Measurements from ENCODE around the gene SBNO2.
A peak's percentile ranks its signal among the peaks of the same experiment; 100 is the strongest.

SBNO2 gene

DNA sequence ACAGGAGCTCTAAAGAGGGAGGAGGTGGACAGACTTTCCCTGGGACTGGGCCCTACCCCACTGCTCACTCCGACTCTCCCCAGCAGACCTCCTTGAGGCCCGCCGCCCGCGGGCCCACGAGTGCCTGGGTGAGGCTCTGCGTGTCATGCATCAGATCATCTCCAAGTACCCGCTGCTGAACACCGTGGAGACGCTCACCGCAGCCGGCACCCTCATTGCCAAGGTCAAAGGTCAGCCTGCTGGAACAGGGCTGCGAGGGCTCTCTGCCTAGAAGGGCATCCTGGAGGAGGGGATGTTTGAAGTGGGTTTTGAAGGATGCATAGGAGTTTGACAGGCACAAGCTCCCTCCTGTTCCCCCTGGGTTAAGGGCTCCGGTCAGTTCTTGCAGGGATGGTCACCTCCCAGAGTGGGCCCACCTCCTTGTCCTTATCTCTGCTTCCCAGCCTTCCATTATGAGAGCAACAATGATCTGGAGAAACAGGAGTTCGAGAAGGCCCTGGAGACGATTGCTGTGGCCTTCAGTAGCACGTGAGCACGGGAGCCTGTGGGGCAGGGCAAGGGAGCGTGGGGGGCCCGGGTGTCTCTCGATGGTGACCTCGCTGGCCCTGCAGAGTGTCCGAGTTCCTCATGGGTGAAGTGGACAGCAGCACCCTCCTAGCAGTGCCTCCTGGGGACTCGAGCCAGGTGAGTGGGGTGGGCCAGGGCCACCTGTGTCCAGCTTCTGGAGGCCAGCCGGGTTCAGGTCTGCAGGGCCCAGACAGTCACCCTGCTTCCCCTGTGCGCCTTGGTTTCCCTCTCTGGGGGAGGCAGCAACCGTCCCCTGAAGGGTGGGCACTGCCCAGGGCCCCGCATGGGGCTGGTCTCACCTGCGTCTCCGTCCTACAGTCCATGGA lies 100.8 kb downstream of the SBNO2 start:
- peaks cover 73% of the 10 kb centered on the region for H3K4me1 Mint-ChIP-seq (ENCODE audit: low read depth)
- DNase-seq, result no peak
- no peaks in the 10 kb centered on the region for H3K9me3 Mint-ChIP-seq
- peaks cover 77% of the 10 kb centered on the region for H3K36me3 Mint-ChIP-seq (ENCODE audit: low read depth)
- H3K4me3 Mint-ChIP-seq, result peak overlapping the region; percentile 18
- no peaks in the 10 kb centered on the region for H3K27me3 Mint-ChIP-seq
- peak overlapping the region; percentile 47 for H3K27ac Mint-ChIP-seq

DNA sequence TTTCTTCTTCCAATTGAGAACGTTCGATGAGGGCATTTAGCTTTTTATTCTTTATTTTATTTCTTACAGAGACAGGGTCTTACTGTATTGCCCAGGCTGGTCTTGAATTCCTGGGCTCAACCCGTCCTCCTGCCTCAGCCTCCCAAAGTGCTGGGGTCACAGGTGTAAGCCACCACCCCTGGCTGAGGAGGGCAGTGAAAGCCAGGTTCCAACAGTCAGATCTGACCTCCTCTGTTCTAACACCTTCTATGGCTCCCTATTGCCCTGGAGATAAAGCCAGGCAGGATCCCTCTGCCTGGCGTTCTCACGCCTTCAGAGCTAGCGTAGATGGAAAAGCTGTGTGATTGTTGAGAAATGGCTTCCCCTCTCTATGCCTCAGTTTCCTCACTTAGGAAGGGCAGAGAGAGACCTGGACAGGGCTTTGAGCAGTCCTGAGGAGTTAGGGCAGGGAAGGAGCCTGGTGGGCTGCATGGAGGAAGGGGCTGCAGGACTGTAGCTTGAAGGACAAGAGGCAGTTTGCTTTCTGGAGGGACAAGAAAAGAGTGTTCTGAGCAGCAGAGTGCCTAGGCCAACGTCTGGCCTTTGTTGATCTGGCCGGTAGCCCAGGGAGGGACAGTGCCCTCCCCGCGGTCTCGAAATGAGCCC lies 101.6 kb downstream of the SBNO2 start:
- no peaks in the 10 kb centered on the region for H3K9me3 Mint-ChIP-seq
- H3K27me3 Mint-ChIP-seq, result no peaks in the 10 kb centered on the region
- peaks cover 67% of the 10 kb centered on the region for H3K4me1 Mint-ChIP-seq (ENCODE audit: low read depth)
- peak overlapping the region; percentile 87 for H3K27ac Mint-ChIP-seq
- peaks cover 75% of the 10 kb centered on the region for H3K36me3 Mint-ChIP-seq (ENCODE audit: low read depth)
- DNase-seq, result no peak
- peak overlapping the region; percentile 20 for H3K4me3 Mint-ChIP-seq

DNA sequence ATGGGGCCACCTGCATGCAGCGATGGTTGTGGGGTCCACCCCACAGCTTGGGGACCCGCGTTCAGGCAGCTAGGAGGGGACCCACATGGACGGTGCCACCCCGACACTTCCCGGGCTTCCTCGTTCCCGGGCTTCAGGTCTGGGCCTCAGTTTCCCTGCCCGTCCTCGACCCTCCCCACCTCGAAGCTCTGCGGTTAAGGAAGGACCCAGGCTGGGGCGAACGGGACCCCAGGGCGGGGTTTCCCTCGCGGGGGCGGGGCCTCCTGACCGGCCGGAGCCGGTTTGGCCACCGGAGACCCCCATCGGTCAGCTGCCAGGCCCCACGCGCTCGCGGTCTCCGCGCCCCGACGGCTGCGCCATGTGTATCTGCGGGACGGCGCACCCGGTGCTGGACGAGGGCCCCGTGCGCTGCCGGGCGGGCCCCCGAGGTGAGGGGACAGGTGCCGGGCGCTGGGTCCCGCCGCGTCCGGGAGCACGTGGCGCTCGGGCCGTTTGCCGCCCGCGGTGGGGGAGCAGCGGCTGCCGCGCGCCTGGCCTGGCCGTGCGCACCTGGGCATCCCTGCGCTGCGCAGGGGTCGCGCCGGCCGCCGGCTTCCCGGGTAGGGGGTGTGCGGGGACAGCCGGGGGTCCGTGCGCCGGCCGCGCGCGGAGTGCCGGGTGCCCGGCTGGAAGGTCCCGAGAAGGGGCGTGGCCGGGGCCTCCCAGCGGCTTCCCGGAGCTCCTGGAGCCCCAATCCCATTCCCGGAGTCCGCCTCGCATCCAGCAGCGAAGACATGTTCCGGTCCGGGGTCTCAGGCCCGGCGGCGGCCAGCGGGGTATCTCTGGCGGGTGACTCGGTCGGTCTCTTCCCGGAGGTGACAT lies 102.9 kb downstream of the SBNO2 start:
- no peak for DNase-seq
- H3K9me3 Mint-ChIP-seq, result no peaks in the 10 kb centered on the region
- peaks cover 64% of the 10 kb centered on the region for H3K36me3 Mint-ChIP-seq (ENCODE audit: low read depth)
- peak overlapping the region; percentile 87 for H3K27ac Mint-ChIP-seq
- no peaks in the 10 kb centered on the region for H3K27me3 Mint-ChIP-seq
- H3K4me1 Mint-ChIP-seq (ENCODE audit: low read depth), result peaks cover 62% of the 10 kb centered on the region
- peak overlapping the region; percentile 62 for H3K4me3 Mint-ChIP-seq

DNA sequence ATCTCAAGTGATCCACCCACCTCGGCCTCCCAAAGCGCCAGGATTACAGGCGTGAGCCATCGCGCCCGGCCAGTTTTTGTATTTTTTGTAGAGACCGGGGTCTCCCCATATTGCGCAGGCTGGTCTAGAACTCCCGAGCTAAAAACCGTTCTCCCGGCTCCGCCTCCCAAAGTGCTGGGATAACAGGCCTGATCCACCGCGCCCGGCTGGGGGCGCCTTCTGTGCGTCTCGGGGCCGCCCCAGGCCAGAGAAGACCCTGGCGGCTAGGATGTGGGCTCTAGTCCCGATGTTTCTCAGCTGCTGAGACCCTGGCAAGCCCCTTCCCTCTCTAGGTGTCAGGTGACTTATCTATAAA lies 103.5 kb downstream of the SBNO2 start:
- Mint-ChIP-seq H3K36me3 (ENCODE audit: low read depth) (peaks cover 57% of the 10 kb centered on the region), H3K27me3 (no peaks in the 10 kb centered on the region), H3K9me3 (no peaks in the 10 kb centered on the region), H3K4me3 (peak overlapping the region; percentile 90), H3K4me1 (ENCODE audit: low read depth) (peaks cover 62% of the 10 kb centered on the region), H3K27ac (peak overlapping the region; percentile 52)
- no peak for DNase-seq

DNA sequence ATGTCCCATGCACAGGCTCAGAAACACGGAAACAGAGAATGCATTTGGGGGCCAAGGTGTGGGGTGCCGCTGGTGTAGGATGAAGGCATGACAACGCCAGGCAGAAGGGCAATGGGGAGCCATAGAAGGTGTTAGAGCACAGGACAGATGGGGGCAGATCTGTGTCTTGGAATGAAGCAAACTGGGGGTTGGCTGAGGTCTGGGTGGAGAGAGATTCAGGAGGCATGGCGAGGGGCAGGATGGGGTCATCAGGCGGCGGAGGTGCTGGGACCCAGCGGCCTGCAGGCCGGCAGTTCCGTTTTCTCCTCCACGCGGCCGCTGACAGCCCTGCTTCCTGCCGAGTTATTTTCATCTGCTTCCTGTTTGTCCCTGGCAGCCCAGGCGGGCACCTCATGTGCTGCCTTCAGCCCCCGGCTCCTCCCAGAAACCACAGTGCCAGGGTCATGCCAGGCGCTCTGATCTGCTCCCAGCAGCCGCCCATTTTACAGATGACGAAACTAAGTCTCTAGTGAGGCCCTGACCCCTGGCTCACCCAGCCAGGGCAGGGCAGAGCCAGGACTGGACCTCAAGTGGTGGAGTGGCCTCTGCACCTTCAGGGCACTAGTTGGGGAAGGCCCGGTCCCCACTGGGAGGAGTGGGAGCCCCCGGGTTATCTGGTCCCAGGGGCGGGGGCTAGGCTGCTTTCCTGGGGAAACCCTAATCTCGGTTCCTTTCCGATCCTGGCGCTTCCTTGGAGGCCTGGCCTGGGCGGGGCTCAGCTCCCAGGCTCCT lies 104.9 kb downstream of the SBNO2 start:
- Mint-ChIP-seq H3K36me3 (ENCODE audit: low read depth) (peaks cover 52% of the 10 kb centered on the region), H3K9me3 (no peaks in the 10 kb centered on the region), H3K4me1 (ENCODE audit: low read depth) (peaks cover 69% of the 10 kb centered on the region), H3K4me3 (peak overlapping the region; percentile 90), H3K27me3 (no peaks in the 10 kb centered on the region), H3K27ac (peak overlapping the region; percentile 94)
- peak; percentile 72 for DNase-seq

DNA sequence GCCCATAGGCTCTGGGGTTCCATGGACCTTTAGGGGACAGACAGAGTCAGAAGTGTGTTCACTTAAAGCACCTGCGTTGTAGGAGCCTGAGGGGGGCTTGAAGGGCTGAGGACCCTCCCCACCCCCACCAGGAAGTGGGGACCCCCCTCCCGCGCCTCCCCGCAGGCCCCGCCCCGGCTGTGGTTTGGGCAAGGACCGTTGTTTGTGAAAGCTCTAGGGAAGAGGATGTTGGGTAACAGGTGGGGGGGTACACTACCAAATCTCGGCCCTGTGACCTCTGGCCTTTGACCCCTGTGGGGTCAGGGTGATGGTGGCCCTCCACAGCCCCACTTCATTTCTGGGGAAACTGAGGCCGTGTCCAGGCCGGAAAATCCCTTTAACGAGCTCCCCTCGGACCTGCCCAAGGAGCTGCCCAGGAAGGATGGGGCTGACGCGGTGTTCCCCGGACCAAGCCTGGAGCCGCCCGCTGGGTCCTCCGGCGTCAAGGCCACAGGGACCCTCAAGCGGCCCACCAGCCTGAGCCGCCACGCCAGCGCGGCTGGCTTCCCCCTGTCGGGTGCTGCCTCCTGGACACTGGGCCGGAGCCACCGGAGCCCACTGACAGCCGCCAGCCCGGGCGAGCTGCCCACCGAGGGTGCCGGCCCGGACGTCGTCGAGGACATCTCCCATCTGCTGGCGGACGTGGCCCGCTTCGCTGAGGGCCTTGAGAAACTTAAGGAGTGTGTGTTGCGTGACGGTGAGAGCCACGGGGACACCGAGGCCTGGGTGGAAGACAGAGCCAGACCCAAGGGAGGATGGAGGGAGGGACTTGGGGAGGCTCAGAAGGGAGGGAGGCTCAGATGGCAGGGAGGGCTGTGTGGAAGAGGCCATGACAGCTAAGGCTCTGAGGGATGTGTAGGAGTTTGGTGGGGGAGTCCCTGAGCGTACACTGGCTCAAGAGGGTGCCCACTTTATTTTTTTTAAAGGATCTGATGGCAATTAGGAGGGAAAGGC lies 105.8 kb downstream of the SBNO2 start:
- Mint-ChIP-seq H3K27me3 (no peaks in the 10 kb centered on the region), H3K36me3 (ENCODE audit: low read depth) (peaks cover 44% of the 10 kb centered on the region), H3K27ac (peak overlapping the region; percentile 94), H3K9me3 (no peaks in the 10 kb centered on the region), H3K4me3 (peak overlapping the region; percentile 90), H3K4me1 (ENCODE audit: low read depth) (peaks cover 63% of the 10 kb centered on the region)
- DNase-seq, result peak; percentile 77

DNA sequence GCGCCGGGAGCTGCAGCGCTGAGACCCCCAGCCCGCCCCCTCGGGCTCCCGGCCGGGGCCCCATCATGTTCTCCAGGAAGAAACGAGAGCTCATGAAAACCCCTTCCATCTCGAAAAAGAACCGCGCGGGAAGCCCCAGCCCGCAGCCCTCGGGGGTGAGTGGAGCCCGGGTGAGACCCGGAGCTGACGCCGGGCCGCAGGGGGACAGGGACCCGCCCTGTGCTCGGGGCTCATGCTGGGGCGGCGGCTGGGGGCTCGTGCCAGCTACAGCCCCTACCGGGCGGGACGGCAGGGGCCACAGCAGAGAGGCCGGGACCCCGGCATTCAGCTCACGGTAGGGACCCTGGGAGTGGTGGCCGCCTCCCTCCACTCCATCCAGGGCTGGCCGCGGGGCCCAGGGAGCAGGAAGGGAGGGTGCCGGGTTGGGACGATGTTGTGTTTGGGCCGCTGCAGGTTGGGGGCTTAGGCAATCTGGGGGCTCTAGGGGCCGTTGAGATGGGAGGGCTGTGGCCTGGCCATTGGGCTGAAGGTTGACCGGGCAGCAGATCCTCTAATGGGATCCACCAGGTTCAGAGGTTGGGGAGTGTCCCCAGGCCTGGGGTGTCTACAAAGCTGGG lies 106.6 kb downstream of the SBNO2 start:
- Mint-ChIP-seq H3K36me3 (ENCODE audit: low read depth) (peaks cover 35% of the 10 kb centered on the region), H3K27me3 (no peaks in the 10 kb centered on the region), H3K27ac (peak overlapping the region; percentile 92), H3K4me3 (peak overlapping the region; percentile 90), H3K4me1 (ENCODE audit: low read depth) (peaks cover 54% of the 10 kb centered on the region), H3K9me3 (no peaks in the 10 kb centered on the region)
- DNase-seq, result no peak

DNA sequence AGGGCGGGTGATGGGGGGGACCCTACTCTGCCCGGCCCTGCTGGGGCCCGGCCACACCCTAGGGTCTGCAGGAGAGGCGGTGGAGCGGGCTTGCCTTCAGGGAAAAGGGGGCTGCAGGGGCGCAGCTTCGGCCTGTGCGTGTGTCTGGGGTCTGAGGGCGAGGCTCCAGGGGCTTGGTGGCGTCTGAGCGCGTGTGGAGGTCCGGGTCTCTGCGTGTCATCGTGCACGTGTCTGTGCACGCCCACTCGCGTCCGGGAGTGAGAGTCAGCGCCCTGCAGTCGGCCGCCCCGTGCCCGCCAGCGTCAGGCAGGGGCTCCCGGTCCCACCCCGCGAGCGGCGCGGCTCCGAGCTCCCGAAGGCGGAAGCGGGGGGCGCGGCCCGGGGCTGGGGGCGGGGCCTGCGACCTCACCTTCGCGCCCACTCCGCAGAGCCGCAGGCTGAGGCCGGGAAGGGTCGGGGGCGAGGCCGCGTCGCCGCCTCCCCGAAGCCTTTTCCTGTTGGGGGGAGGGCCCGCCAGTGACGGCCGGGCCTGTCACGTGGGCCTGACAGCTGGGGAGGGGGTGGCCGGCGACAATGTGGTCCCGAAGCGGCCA lies 107.2 kb downstream of the SBNO2 start, which contains the start of gene ARHGAP45:
TSS of gene ARHGAP45 (plus strand) at position 420 of the 593 bp plus-strand sequence. CDS start 239 bp downstream, outside the sequence.
- H3K27ac Mint-ChIP-seq, result peak within 1 kb of the TSS; percentile 92
- H3K9me3 Mint-ChIP-seq, result no peaks in the 10 kb centered on the region
- peak within 1 kb of the TSS; percentile 90 for H3K4me3 Mint-ChIP-seq
- no peaks in the 10 kb centered on the region for H3K27me3 Mint-ChIP-seq
- peaks cover 29% of the 10 kb centered on the region for H3K36me3 Mint-ChIP-seq (ENCODE audit: low read depth)
- peak; percentile 88 for DNase-seq
- H3K4me1 Mint-ChIP-seq (ENCODE audit: low read depth), result peaks cover 48% of the 10 kb centered on the region

DNA sequence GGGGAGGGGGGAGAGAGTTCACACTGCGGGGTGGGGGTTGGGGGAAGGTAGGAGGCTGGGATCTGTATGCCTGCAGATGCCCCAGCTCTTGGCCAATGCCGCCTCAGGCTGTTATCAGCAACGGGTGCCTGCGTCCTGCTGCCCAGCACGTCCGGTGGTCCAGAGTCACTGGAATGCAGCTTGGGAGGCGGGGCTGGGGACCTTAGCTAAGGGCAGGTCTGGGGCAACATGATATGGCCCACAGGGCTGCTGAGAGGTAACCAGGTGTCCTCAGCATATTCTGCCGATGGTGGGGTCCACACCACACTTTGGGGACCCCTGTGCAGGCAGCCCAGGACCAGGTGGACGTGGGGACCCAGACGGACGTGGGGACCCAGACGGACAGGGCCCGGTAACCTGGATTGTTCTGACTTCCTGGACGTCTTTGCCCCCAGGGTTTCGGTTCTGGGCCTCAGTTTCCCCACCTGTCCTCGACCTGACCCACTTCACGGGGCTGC lies 107.8 kb downstream of the SBNO2 start:
- H3K4me1 Mint-ChIP-seq (ENCODE audit: low read depth), result peaks cover 45% of the 10 kb centered on the region
- peaks cover 26% of the 10 kb centered on the region for H3K36me3 Mint-ChIP-seq (ENCODE audit: low read depth)
- peak overlapping the region; percentile 70 for H3K4me3 Mint-ChIP-seq
- H3K9me3 Mint-ChIP-seq, result no peaks in the 10 kb centered on the region
- H3K27ac Mint-ChIP-seq, result no peak overlapping the region
- no peak for DNase-seq
- H3K27me3 Mint-ChIP-seq, result no peaks in the 10 kb centered on the region

DNA sequence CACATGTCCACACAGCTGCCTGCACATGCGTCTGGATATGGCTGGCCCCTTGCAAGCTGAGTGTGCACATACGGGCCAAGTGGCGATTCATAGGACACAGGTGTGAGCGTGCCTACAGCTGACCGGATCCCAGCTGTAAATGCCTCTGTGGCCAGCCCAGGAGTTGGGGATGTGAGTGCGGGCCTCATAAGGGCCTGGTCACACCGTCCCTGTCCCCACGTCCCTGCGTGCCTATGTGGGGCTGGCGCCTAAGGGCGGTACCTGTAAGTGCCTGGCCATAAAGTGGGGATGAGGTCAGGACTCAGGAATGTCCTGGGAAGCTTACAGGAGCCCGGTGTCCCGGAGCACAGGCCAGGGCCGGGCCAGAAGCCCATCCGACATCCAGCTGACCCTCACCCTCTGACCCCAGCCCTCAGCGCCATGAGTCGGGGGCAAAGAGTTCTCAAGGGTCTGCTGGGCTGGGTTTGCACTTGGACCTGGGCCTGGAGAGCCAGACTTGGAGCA lies 108.4 kb downstream of the SBNO2 start:
- H3K4me1 Mint-ChIP-seq (ENCODE audit: low read depth), result peaks cover 44% of the 10 kb centered on the region
- H3K4me3 Mint-ChIP-seq, result peak overlapping the region; percentile 8
- H3K9me3 Mint-ChIP-seq, result no peaks in the 10 kb centered on the region
- DNase-seq, result no peak
- peaks cover 24% of the 10 kb centered on the region for H3K36me3 Mint-ChIP-seq (ENCODE audit: low read depth)
- no peaks in the 10 kb centered on the region for H3K27me3 Mint-ChIP-seq
- no peak overlapping the region for H3K27ac Mint-ChIP-seq

DNA sequence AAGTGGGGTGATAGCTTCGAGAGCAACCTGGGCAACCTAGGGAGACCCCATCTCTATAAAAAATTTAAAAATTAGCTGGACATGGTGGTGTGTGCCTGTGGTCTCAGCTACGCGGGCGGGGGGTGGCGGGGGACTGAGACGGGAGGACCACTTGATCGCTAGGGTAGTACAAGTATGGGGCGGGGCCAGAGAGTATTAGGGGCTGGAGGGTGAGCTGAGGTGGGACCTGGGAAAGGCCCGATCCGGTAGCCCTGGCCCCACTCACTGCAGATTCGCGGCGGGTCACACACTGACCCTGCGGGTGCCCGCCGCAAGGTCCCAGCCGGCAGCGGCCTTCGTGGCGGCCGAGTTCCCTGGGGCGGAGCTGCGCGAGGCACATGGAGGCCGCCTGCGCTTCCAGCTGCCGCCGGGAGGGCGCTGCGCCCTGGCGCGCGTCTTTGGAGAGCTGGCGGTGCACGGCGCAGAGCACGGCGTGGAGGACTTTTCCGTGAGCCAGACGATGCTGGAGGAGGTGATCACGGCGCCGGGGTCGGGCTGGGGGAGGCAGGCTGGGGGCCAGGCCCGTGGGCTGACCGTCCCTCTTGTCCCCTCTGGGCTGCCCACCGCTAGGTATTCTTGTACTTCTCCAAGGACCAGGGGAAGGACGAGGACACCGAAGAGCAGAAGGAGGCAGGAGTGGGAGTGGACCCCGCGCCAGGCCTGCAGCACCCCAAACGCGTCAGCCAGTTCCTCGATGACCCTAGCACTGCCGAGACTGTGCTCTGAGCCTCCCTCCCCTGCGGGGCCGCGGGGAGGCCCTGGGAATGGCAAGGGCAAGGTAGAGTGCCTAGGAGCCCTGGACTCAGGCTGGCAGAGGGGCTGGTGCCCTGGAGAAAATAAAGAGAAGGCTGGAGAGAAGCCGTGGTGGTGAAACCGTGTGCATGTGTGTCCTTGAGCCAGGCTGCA lies 109.1 kb downstream of the SBNO2 start:
- peak; percentile 84 for DNase-seq
- H3K27ac Mint-ChIP-seq, result no peak overlapping the region
- peaks cover 40% of the 10 kb centered on the region for H3K4me1 Mint-ChIP-seq (ENCODE audit: low read depth)
- peak overlapping the region; percentile 8 for H3K4me3 Mint-ChIP-seq
- H3K36me3 Mint-ChIP-seq (ENCODE audit: low read depth), result peaks cover 19% of the 10 kb centered on the region
- no peaks in the 10 kb centered on the region for H3K27me3 Mint-ChIP-seq
- no peaks in the 10 kb centered on the region for H3K9me3 Mint-ChIP-seq

Data from activated T-cell treated with anti-CD3 and anti-CD28 coated beads, Interleukin-2, amount 50 U/mL, for 24 hours (primary cell).